Upper lobe of left lung (tissue), 6 donors: ENCODE results near the gene GARNL3. TPM values are rescaled to one million over a fixed set of nuclear protein-coding genes. Genes with fewer than 3 reads are reported as not detected.

Source experiments
- ATAC-seq, 2 donors: fragments of 200-7000 bp; cut with Tn5 transposase; one replicate each; pipeline ENCODE4 v1.9.1; 2022; ENCODE audit warnings: mild to moderate bottlenecking in 2 of 2, moderate library complexity in 2 of 2; ENCODE audit not compliant: low FRiP score in 2 of 2
- DNase-seq, 2 donors: peaks; one replicate each; pipeline ENCODE4 v3.0.0-alpha.2; 2019 to 2020
- H3K27ac ChIP-seq, 4 donors: fragments of 200-600 bp; sonication (generic); one replicate each; pipeline ENCODE4 v1.5.1; 2016 to 2019
- H3K27me3 ChIP-seq, 4 donors: fragments of 200-600 bp; sonication (generic); one replicate each; pipeline ENCODE4 v1.5.1; 2017 to 2019
- H3K36me3 ChIP-seq, 4 donors: fragments of 200-600 bp; sonication (generic); one replicate each; pipeline ENCODE4 v1.5.1; 2016 to 2019
- H3K4me1 ChIP-seq, 4 donors: fragments of 200-600 bp; sonication (generic); one replicate each; pipeline ENCODE4 v1.5.1; 2018 to 2019
- H3K4me3 ChIP-seq, 4 donors: fragments of 200-600 bp; sonication (generic); one replicate each; pipeline ENCODE4 v1.5.1; 2017 to 2019; ENCODE audit warnings: mild to moderate bottlenecking in 2 of 4, moderate library complexity in 1 of 4
- H3K9me3 ChIP-seq, 4 donors: fragments of 200-600 bp; sonication (generic); one replicate each; pipeline ENCODE4 v1.5.1; 2018 to 2019
- EP300 ChIP-seq, 4 donors: sonication (generic); formaldehyde crosslinking; IDR thresholded peaks; one replicate each; pipeline ENCODE4 v1.5.1; 2017; ENCODE audit warnings: antibody characterized with exemption in 4 of 4, control low read depth in 2 of 4
- POLR2A ChIP-seq, 4 donors: fragments of 450-650 bp; IDR thresholded peaks; one replicate each; pipeline ENCODE4 v1.5.1; 2016 to 2017; ENCODE audit warnings: antibody characterized with exemption in 4 of 4, mild to moderate bottlenecking in 2 of 4
- POLR2AphosphoS5 ChIP-seq, 2 donors: sonication (generic); formaldehyde crosslinking; IDR thresholded peaks; one replicate each; pipeline ENCODE4 v1.5.1; 2017; ENCODE audit warnings: antibody characterized with exemption in 2 of 2
- WGBS, 2 donors: methylation state at CpG; one replicate each; pipeline ENCODE4 v1.1.5; 2017 to 2018; 5-methylcytosine and 5-hydroxymethylcytosine counted together
- total RNA-seq, 6 donors: library from RNA; depleted of rRNA in 4 of 6; stranded (reverse); fragments of >200 nt in 4 of 6; gene quantifications; one replicate each; pipeline versions ENCODE4 v1.1.0 to v1.2.1, GENCODE V29; 2016 to 2021
- TF ChIP-seq, protein P1 (sequence below), 6 experiments: fragments of 450-650 bp in 4 of 6; fragments of 200-600 bp in 2 of 6; sonication (generic) in 2 of 6; IDR thresholded peaks; one replicate each; pipeline ENCODE4 v1.5.1; 2016 to 2019; ENCODE audit warnings: antibody characterized with exemption in 6 of 6
- donor health status: DM: no; HTN: no; CAD: no; lungs with moderate emphysema.
- donor health status: DM: no; HTN: yes; CAD: no; lungs with severe emphysema.

GARNL3 gene
- total RNA-seq, 6 donors from 2014 or later = 3.1 to 37.7 (median 7.0) TPM

DNA sequence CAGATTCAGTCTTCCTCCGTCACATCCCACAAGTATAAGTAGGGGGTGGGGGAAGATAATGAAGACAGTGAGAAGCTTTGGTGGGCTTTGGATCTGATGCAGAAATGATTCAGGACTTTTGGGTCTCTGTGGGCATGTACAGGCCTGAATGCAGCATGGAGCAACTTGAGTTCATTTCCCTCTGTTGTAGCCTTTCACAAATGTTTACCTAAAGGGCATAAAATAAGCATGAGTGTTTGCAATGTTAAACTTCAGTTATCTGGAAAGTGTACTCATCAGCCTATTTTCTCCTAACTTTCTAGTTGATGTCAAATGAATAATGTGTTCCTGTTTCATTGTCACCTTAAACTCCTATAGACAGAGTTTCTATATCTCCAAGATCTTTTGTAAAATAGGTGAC is 39.3 kb downstream of the GARNL3 start:
- no peaks in the 10 kb centered on the region for H3K9me3 ChIP-seq
- DNase-seq (no peak), ATAC-seq (no peak)
- peaks cover 0 to 6% (median 6%) of the 10 kb centered on the region in 4 donors for H3K4me1 ChIP-seq
- H3K36me3 ChIP-seq = no peaks in the 10 kb centered on the region
- TF ChIP-seq POLR2AphosphoS5 (IDR thresholded peaks at IDR 0.05) (no peak), POLR2A (IDR thresholded peaks at IDR 0.05) (no peak), EP300 (IDR thresholded peaks at IDR 0.05) (no peak)
- TF ChIP-seq, protein P1, sequence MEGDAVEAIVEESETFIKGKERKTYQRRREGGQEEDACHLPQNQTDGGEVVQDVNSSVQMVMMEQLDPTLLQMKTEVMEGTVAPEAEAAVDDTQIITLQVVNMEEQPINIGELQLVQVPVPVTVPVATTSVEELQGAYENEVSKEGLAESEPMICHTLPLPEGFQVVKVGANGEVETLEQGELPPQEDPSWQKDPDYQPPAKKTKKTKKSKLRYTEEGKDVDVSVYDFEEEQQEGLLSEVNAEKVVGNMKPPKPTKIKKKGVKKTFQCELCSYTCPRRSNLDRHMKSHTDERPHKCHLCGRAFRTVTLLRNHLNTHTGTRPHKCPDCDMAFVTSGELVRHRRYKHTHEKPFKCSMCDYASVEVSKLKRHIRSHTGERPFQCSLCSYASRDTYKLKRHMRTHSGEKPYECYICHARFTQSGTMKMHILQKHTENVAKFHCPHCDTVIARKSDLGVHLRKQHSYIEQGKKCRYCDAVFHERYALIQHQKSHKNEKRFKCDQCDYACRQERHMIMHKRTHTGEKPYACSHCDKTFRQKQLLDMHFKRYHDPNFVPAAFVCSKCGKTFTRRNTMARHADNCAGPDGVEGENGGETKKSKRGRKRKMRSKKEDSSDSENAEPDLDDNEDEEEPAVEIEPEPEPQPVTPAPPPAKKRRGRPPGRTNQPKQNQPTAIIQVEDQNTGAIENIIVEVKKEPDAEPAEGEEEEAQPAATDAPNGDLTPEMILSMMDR (IDR thresholded peaks at IDR 0.05) = no peak
- H3K27me3 ChIP-seq = no peaks in the 10 kb centered on the region
- 80 to 81% methylated on average over 1 of the region's 1 CpG for WGBS, 2 donors
- no peak overlapping the region for H3K27ac ChIP-seq
- no peak overlapping the region for H3K4me3 ChIP-seq

DNA sequence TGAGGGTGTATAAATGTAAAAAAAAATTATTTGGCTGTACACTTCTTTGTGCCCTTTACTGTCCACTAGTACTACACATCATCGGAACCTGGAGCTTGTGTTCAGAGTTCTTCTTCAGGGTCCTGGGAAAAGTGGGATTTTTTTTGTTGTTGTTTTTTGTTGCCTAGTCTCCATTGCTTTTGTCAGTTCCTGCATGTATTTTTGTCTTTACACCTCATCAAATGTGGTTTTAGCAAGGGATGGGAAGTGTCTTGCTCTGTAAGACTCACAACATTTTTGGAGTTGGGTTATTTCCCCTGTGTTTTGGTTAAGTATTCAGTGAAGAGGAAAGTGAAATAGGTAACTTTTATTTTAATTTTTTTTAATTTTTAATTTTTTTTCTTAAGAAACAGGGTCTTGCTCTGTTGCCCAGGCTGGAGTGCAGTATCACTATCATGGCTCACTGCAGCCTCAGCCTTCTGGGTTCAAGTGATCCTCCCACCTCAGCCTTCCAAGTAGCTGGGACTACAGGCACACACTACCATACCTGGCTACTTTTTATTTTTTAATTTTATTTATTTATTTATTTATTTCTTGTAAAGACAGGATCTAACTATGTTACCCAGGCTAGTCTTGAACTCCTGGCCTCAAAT is 40.7 kb downstream of the GARNL3 start:
- Histone ChIP-seq H3K4me3 (no peak overlapping the region), H3K27ac (no peak overlapping the region), H3K4me1 (peaks cover 5 to 15% (median 7%) of the 10 kb centered on the region in 4 donors), H3K36me3 (no peaks in the 10 kb centered on the region), H3K27me3 (no peaks in the 10 kb centered on the region), H3K9me3 (no peaks in the 10 kb centered on the region)
- 76 to 83% methylated on average over 1 of the region's 1 CpG for WGBS, 2 donors
- ATAC-seq (no peak), DNase-seq (no peak)
- TF ChIP-seq POLR2A (IDR thresholded peaks at IDR 0.05) (no peak), POLR2AphosphoS5 (IDR thresholded peaks at IDR 0.05) (no peak), EP300 (IDR thresholded peaks at IDR 0.05) (no peak)
- TF ChIP-seq, protein P1 (IDR thresholded peaks at IDR 0.05) = no peak

DNA sequence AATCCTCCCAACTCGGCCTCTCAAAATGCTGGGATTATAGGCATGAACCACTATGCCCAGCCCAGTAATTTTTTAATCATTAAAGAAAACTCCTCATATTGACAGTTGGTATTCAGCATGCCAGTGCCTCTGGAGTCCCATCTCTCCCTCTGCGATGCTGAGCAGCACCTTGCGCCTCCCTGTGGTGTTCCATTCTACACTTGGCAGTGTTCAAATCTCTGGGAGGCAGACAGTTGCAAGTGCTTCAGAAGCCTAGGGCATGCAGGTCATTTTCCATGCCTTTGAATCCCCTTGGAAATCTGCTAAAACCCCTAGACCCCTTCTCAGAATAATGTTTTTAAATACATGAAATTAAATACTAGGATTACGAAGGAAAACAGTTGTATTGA is 41.3 kb downstream of the GARNL3 start:
- Histone ChIP-seq H3K4me3 (no peak overlapping the region), H3K27ac (no peak overlapping the region), H3K27me3 (no peaks in the 10 kb centered on the region), H3K4me1 (peaks cover 5 to 16% (median 10%) of the 10 kb centered on the region in 4 donors), H3K9me3 (no peaks in the 10 kb centered on the region), H3K36me3 (no peaks in the 10 kb centered on the region)
- 84 to 90% methylated on average over 4 of the region's 4 CpGs for WGBS, 2 donors
- TF ChIP-seq POLR2A (IDR thresholded peaks at IDR 0.05) (no peak), EP300 (IDR thresholded peaks at IDR 0.05) (no peak), POLR2AphosphoS5 (IDR thresholded peaks at IDR 0.05) (no peak)
- ATAC-seq (no peak), DNase-seq (no peak)

DNA sequence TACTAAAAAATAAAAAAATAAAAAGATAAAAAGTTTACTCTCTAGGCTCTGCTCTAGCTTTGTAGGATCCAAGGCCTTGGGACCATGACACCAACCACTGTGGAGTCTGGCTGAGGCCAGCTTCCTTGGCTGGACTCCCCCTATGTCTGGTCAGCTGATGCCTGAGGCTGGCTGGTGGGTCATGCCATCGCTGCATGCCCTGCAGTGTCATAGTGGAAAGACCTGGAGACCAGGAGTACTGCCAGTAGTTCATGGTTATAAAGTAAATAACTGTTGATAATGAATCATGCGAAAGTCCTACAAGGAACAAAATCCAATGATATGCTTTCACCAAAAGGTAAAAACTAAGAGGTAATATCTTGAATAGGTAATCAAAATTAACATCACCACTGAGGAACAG is 43.2 kb downstream of the GARNL3 start:
- DNase-seq = no peak
- peaks cover 12 to 28% (median 19%) of the 10 kb centered on the region in 4 donors for H3K4me1 ChIP-seq
- 87 to 93% methylated on average over 2 of the region's 2 CpGs for WGBS, 2 donors
- TF ChIP-seq, protein P1 (IDR thresholded peaks at IDR 0.05) = no peak
- TF ChIP-seq POLR2AphosphoS5 (IDR thresholded peaks at IDR 0.05) (no peak), EP300 (IDR thresholded peaks at IDR 0.05) (no peak), POLR2A (IDR thresholded peaks at IDR 0.05) (no peak)
- H3K27ac ChIP-seq = no peak overlapping the region
- no peak for ATAC-seq
- H3K4me3 ChIP-seq = no peak overlapping the region
- no peaks in the 10 kb centered on the region for H3K9me3 ChIP-seq
- H3K36me3 ChIP-seq = no peaks in the 10 kb centered on the region
- no peaks in the 10 kb centered on the region for H3K27me3 ChIP-seq

DNA sequence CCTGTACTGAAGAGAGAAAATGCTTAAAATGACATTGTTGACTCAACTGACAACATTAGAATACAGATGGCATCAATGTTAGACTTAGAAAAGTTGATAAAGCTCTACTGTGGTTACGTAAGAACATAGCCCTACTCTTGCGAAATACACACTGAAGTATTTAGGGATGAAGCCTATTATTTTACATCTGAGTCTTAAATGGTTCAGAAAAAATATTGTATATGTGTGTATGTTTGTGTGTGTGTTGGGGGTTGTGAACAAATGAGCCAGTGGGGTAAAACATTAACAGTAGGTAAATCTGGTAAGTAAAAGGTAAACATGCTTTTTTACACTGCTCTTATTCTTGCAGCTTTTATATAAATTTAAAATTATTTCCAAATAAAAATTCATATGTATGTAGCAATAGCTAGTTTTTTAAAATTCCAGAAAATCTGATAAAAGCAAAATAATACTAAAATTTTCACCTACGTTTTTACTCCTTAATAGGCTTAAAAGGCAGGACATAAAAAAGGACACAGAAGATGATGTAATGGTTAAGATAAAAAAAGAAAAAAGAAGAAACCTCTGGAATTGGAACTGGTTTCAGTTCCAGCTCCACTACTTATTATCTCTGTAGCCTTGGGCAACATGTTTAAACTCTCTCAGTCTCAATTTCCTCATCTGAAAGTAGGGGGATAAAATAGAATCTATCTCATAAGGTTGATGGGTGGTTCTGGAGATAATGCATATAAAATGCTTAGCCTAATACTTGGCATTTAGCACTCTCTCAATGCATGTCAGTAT is 44.3 kb downstream of the GARNL3 start:
- peak in 1 of 2 donors; percentile 74 for ATAC-seq

More for the DNA sequence above, 44.3 kb downstream of the GARNL3 start:
- H3K9me3 ChIP-seq = no peaks in the 10 kb centered on the region
- 44 to 47% methylated on average over 3 of the region's 3 CpGs for WGBS, 2 donors
- H3K27ac ChIP-seq = no peak overlapping the region
- H3K27me3 ChIP-seq = no peaks in the 10 kb centered on the region
- H3K4me1 ChIP-seq = peaks cover 12 to 28% (median 18%) of the 10 kb centered on the region in 4 donors
- TF ChIP-seq, protein P1 (IDR thresholded peaks at IDR 0.05) = no peak
- no peak for TF ChIP-seq EP300 (IDR thresholded peaks at IDR 0.05)
- TF ChIP-seq POLR2AphosphoS5 (IDR thresholded peaks at IDR 0.05) = no peak
- TF ChIP-seq POLR2A (IDR thresholded peaks at IDR 0.05) = no peak
- DNase-seq = no peak
- no peaks in the 10 kb centered on the region for H3K36me3 ChIP-seq
- no peak overlapping the region for H3K4me3 ChIP-seq
